Measurements from ENCODE around the gene TENT4B. TPM values are rescaled to one million over a fixed set of nuclear protein-coding genes. Genes with fewer than 3 reads are reported as not detected.

TENT4B gene
- total RNA-seq, 1 experiment from 2014 or later = 13.0 TPM

DNA sequence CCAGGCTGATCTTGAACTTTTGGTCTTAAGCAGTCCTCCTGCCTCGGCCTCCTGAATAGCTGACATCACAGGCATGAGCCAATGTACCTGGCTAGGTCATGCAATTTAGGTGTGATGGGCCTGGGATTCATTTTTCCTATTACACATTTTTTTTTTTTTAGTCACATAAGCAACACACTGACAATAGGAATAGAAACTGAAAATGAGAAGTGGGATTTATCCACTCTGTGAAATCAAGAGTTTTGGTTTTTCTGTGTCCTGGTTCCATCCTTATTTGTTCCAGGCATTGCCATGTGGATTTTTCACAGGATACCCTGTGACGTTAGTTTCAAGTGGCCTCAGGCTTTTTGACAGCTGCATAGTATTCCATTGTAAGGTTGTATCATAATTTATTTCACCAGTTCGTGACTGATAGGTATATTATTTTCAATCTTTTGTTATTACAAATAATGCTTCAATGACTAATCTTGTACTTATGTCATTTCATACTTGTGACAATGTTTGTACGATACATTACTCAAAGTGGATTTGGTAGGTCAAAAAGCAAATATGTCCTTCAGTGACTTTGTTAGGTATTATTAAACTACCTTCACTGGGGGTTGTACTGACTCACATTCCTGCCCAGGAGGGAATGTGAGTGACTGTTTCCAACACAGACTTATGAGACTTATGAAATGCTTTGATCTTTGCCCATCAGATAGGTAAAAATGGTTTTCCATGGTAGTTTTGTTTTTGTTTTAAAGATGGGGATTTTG lies 123.9 kb downstream of the TENT4B start:
- Histone ChIP-seq H3K23ac (ENCODE audit: insufficient read length, low read depth, low read length) (no peak overlapping the region), H3K9ac (ENCODE audit: extremely low read depth, insufficient read length, low read length) (no peak overlapping the region), H4K5ac (ENCODE audit: insufficient read length, low read depth, low read length) (no peak overlapping the region), H2BK120ac (ENCODE audit: low read depth, low read length, poor library complexity, severe bottlenecking) (no peak overlapping the region), H2AFZ (ENCODE audit: low read length) (no peak overlapping the region), H3K79me2 (ENCODE audit: insufficient read depth, low read length) (no peaks in the 10 kb centered on the region), H3K27me3 (ENCODE audit: insufficient read depth, low read length) (no peaks in the 10 kb centered on the region), H2BK5ac (ENCODE audit: insufficient read length, low read length) (no peak overlapping the region), H3K4ac (ENCODE audit: low read depth, low read length) (no peak overlapping the region), H4K20me1 (ENCODE audit: control insufficient read depth, insufficient read depth, insufficient read length) (no peaks in the 10 kb centered on the region), H3K79me1 (ENCODE audit: insufficient read depth, low read depth, low read length, poor library complexity, severe bottlenecking) (no peaks in the 10 kb centered on the region), H3K18ac (ENCODE audit: insufficient read length, low read depth, low read length) (no peak overlapping the region), H3K56ac (ENCODE audit: insufficient read length, low read depth, low read length) (no peak overlapping the region), H2BK15ac (ENCODE audit: low read depth, low read length) (no peak overlapping the region), H4K8ac (replicated peaks; ENCODE audit: insufficient read length, low read depth, low read length) (no peak overlapping the region), H3K9me3 (ENCODE audit: control insufficient read depth, low read depth, low read length) (no peaks in the 10 kb centered on the region), H3K27ac (ENCODE audit: insufficient read length, low read depth, low read length) (no peak overlapping the region), H3T11ph (ENCODE audit: low read length) (no peak overlapping the region), H2AK5ac (ENCODE audit: insufficient read length, low read length) (no peak overlapping the region), H3K23me2 (ENCODE audit: insufficient read length, low read depth, low read length, poor library complexity, severe bottlenecking) (no peaks in the 10 kb centered on the region), H3K4me1 (ENCODE audit: insufficient read depth, low read length) (0 out of 2 replicates have a peak, but pooled peaks cover 3% of the 10 kb centered on the region), H2BK20ac (ENCODE audit: low read depth, low read length, poor library complexity, severe bottlenecking) (no peak overlapping the region), H4K91ac (ENCODE audit: insufficient read length, low read depth, low read length) (no peak overlapping the region), H3K4me2 (ENCODE audit: insufficient read depth, insufficient read length, low read length) (no peak overlapping the region), H2BK12ac (ENCODE audit: insufficient read length, low read depth, low read length) (no peak overlapping the region), H3K14ac (ENCODE audit: insufficient read depth, low read length) (no peak overlapping the region)
- Mint-ChIP-seq H3K4me1 (peaks cover 16 to 21% of the 10 kb centered on the region in 2 experiments), H3K4me3 (no peak overlapping the region), H3K9me3 (peaks cover 2 to 5% of the 10 kb centered on the region in 2 experiments; a peak in 3 of 5 replicates), H3K36me3 (ENCODE audit: insufficient read depth in 1 of 3, low read depth in 3 of 3) (peaks cover 0 to 9% (median 0%) of the 10 kb centered on the region in 3 experiments; a peak in 3 of 7 replicates), H3K27ac (no peak overlapping the region), H3K27me3 (ENCODE audit: low read depth) (no peaks in the 10 kb centered on the region; the same call in 1 of the 2 replicates)
- DNase-seq = no peak
- TF ChIP-seq, protein P1, sequence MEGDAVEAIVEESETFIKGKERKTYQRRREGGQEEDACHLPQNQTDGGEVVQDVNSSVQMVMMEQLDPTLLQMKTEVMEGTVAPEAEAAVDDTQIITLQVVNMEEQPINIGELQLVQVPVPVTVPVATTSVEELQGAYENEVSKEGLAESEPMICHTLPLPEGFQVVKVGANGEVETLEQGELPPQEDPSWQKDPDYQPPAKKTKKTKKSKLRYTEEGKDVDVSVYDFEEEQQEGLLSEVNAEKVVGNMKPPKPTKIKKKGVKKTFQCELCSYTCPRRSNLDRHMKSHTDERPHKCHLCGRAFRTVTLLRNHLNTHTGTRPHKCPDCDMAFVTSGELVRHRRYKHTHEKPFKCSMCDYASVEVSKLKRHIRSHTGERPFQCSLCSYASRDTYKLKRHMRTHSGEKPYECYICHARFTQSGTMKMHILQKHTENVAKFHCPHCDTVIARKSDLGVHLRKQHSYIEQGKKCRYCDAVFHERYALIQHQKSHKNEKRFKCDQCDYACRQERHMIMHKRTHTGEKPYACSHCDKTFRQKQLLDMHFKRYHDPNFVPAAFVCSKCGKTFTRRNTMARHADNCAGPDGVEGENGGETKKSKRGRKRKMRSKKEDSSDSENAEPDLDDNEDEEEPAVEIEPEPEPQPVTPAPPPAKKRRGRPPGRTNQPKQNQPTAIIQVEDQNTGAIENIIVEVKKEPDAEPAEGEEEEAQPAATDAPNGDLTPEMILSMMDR (conservative IDR thresholded peaks at IDR 0.05) = no peak
- no CpG with 5 or more reads among the region's 4 CpGs for WGBS (ENCODE audit: extremely low coverage, insufficient read length, low lambda C conversion rate)
